ENCODE measurements around the gene LRFN4. TPM values are rescaled to one million over a fixed set of nuclear protein-coding genes. Genes with fewer than 3 reads are reported as not detected.
A peak's percentile ranks its signal among the peaks of the same experiment; 100 is the strongest.

LRFN4 gene
- total and polyA plus RNA-seq, 2 of the 13 experiments (the other 11 are each of a cell fraction or from before 2014, with no cell fraction given): 1.3 to 6.8 TPM

DNA sequence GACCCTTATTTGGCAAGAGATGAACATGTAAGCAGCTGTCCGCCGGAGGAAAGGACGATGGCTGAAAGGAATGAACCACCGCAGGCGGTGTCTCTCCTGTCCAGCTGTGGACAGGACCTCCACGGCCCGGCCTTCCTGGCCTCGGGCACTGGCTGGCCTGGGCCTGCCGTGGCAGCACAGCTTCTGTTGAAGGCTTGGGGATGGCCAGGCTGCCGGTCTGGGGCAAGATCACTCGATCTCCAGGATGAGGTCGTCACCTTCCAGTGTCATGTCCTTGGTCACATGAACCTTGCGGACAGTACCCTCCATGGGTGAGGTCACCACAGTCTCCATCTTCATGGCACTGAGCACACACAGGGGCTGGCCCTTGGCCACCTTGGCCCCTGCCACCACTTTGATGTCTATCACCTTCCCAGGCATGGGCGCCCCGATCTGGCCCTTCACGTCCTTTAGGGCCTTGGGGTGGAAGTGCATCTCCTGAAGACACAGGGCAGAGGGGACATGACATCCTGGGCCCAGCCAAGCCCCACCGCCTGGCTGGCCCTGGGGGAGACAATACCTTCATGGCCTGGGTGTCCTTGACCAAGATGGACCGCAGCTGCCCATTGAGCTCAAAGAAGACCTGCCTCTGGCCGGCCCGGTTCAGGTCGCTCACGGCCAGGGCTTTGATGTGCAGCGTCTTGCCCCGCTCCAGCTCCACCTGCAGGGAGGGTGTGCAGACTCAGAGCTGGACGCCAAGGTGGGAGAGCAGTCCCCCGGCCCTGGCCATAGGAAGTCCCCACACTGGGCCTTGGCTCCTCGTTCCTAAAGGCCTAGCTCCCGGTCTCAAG, 8.0 kb upstream of the LRFN4 start (continued):
- no peak for TF ChIP-seq ZFP62 (CRISPR knock-in tag; IDR thresholded peaks at IDR 0.05)
- no peak for TF ChIP-seq TMF1 (CRISPR knock-in tag; IDR thresholded peaks at IDR 0.05; ENCODE audit: low read depth)
- peak; percentile 77 for TF ChIP-seq AGO2 (optimal IDR thresholded peaks at IDR 0.05; ENCODE audit: low read depth, low read length)
- no peak for TF ChIP-seq ZFP36L1 (CRISPR knock-in tag; IDR thresholded peaks at IDR 0.05)

GRCh38 chr11:66849501-66850234, 7.2 kb upstream of the LRFN4 start:
- BruUV-seq (replicated peaks): TSS peak; percentile 41
- in situ Hi-C loops (cut with HindIII; ENCODE audit: extremely low pct_ligation_motif_present, low pct_unique_long_range_greater_than_20kb) (loop anchor here (10.0 to 25.0 kb wide), 3 partner anchors 125 to 437 kb away; partner anchors contain the start of genes C11orf86, CTSF and NPAS4), intact Hi-C loops (cut with micrococcal nuclease; ENCODE audit: unreplicated experiment) (no loop called here)
- H3K4me2 ChIP-seq (ENCODE audit: low read depth, low read length): no peak overlapping the region
- no peak overlapping the region for H3K27ac ChIP-seq (ENCODE audit: extremely low read length, insufficient read depth, low read length)
- WGBS (ENCODE audit: low lambda C conversion rate): 94% methylated on average over 14 of the region's 22 CpGs
- H2AFZ ChIP-seq (ENCODE audit: low read length): no peak overlapping the region
- peaks cover 4% of the 10 kb centered on the region for H3K79me2 ChIP-seq (ENCODE audit: insufficient read depth, low read length)
- H4K20me1 ChIP-seq (ENCODE audit: insufficient read depth, low read length): peaks cover 6% of the 10 kb centered on the region; the same call in 1 of the 2 replicates
- no peak overlapping the region for H3K4me3 ChIP-seq (replicated peaks in 1 of 3; ENCODE audit: insufficient read depth in 1 of 3, low read depth in 2 of 3, low read length in 3 of 3)
- no peak for DNase-seq (ENCODE audit: low spot score)
- TF ChIP-seq AGO2 (optimal IDR thresholded peaks at IDR 0.05; ENCODE audit: low read depth, low read length): peak; percentile 32
- TF ChIP-seq HDAC1 (CRISPR knock-in tag; IDR thresholded peaks at IDR 0.05): no peak
- ATAC-seq: no peak
- ChIA-PET POLR2A (no interaction called here), CTCF (ENCODE audit: low intra/inter-chr PET ratio, low total read pairs) (no interaction called here)
- no peaks in the 10 kb centered on the region for H3K27me3 ChIP-seq (ENCODE audit: control insufficient read depth in 1 of 2, insufficient read depth in 2 of 2, low read length in 2 of 2)
- H3K4me1 ChIP-seq (ENCODE audit: insufficient read depth, low read length): peaks cover 8% of the 10 kb centered on the region
- peaks cover 25 to 51% of the 10 kb centered on the region in 2 experiments; a peak in 4 of 5 replicates for H3K36me3 ChIP-seq (replicated peaks in 1 of 2; ENCODE audit: control insufficient read depth in 1 of 2, insufficient read depth in 2 of 2, low read length in 2 of 2)
- no peaks in the 10 kb centered on the region for H3K9me3 ChIP-seq (ENCODE audit: low read length)
- H3K9ac ChIP-seq (ENCODE audit: insufficient read depth, low read depth, low read length): no peak overlapping the region
- no peak for FAIRE-seq
